SK-N-SH (cell line): ENCODE results near the gene SYNC. TPM values are rescaled to one million over a fixed set of nuclear protein-coding genes. Genes with fewer than 3 reads are reported as not detected.

Experiments used
- CTCF ChIA-PET: fragments of 300-600, 350-600 bp; formaldehyde crosslinking; extraction: SDS; loops from one replicate; lab custom pipeline; 2021; lab: Yijun Ruan, JAX
- POLR2A ChIA-PET: fragments of 350-600 bp; sonication (Branson Sonifier 250); formaldehyde crosslinking; extraction: SDS; loops from one replicate; lab custom pipeline; 2020; ENCODE audit warnings: antibody characterized with exemption, inconsistent platforms; lab: Yijun Ruan, JAX
- DNase-seq: peaks from one replicate; pipeline ENCODE4 v3.0.0; 2012
- H2AFZ ChIP-seq: fragments of 200-600 bp; sonication (generic); 2 replicates; pipeline ENCODE4 v1.8.1; 2016; ENCODE audit warnings: antibody characterized with exemption, mild to moderate bottlenecking, low read depth
- H3F3A ChIP-seq: fragments of 200-600 bp; sonication (generic); replicated peaks from 2 replicates; pipeline ENCODE3; 2016; ENCODE audit warnings: antibody characterized with exemption, mild to moderate bottlenecking; ENCODE audit not compliant: insufficient read depth
- H3K27ac ChIP-seq, 2 experiments: fragments of 200-500 bp in 1 of 2; fragments of 200-600 bp in 1 of 2; sonication (Bioruptor generic) in 1 of 2; sonication (generic), shearing (Covaris generic) in 1 of 2; 2 replicates each; pipeline versions ENCODE4 v1.5.1 to v1.6.1; 2014 to 2016; ENCODE audit warnings: low read depth in 2 of 2, inconsistent platforms in 1 of 2, low read length in 1 of 2, mild to moderate bottlenecking in 1 of 2, mixed read lengths in 1 of 2
- H3K27me3 ChIP-seq: fragments of 200-600 bp; sonication (generic), shearing (Covaris generic); 2 replicates; pipeline ENCODE4 v1.6.1; 2016; ENCODE audit warnings: mixed run types; ENCODE audit not compliant: insufficient read depth
- H3K36me3 ChIP-seq, 2 experiments: fragments of 200-500 bp in 1 of 2; fragments of 200-600 bp in 1 of 2; sonication (Bioruptor generic) in 1 of 2; sonication (generic) in 1 of 2; replicated peaks in 1 of 2; 2 replicates each; pipeline versions ENCODE3 to v1.5.1; 2014 to 2016; ENCODE audit warnings: low read length in 1 of 2, mild to moderate bottlenecking in 1 of 2; ENCODE audit not compliant: insufficient read depth in 2 of 2, control insufficient read depth in 1 of 2
- H3K4me1 ChIP-seq, 2 experiments: fragments of 200-500 bp in 1 of 2; fragments of 200-600 bp in 1 of 2; sonication (Bioruptor generic) in 1 of 2; sonication (generic), shearing (Covaris generic) in 1 of 2; 2 replicates each; pipeline versions ENCODE4 v1.5.1 to v1.6.1; 2014 to 2016; ENCODE audit warnings: low read depth in 1 of 2, low read length in 1 of 2, mixed run types in 1 of 2; ENCODE audit not compliant: insufficient read depth in 2 of 2, control insufficient read depth in 1 of 2
- H3K4me2 ChIP-seq: fragments of 200-600 bp; sonication (generic), shearing (Covaris generic); 2 replicates; pipeline ENCODE4 v1.6.1; 2017; ENCODE audit warnings: mixed run types
- H3K4me3 ChIP-seq, 2 experiments: fragments of 200-500 bp in 1 of 2; fragments of 200-600 bp in 1 of 2; sonication (Bioruptor generic) in 1 of 2; sonication (generic), shearing (Covaris generic) in 1 of 2; 2 replicates each; pipeline versions ENCODE4 v1.5.1 to v1.8.1; 2014 to 2016; ENCODE audit warnings: low read depth in 2 of 2, inconsistent platforms in 1 of 2, low read length in 1 of 2, mild to moderate bottlenecking in 1 of 2, mixed read lengths in 1 of 2, moderate library complexity in 1 of 2
- H3K79me2 ChIP-seq: fragments of 200-600 bp; sonication (generic); 2 replicates; pipeline ENCODE4 v1.8.1; 2017; ENCODE audit warnings: mild to moderate bottlenecking; ENCODE audit not compliant: insufficient read depth
- H3K9ac ChIP-seq: fragments of 200-600 bp; sonication (generic); 2 replicates; pipeline ENCODE4 v1.6.1; 2017; ENCODE audit warnings: mixed run types
- H3K9me2 ChIP-seq: fragments of 200-600 bp; sonication (generic); 2 replicates; pipeline ENCODE4 v1.6.1; 2017; ENCODE audit warnings: mixed run types
- H3K9me3 ChIP-seq: fragments of 200-600 bp; sonication (generic); 2 replicates; pipeline ENCODE4 v1.6.1; 2017; ENCODE audit warnings: mixed run types, mild to moderate bottlenecking, moderate library complexity
- H4K20me1 ChIP-seq: fragments of 200-600 bp; sonication (generic); 2 replicates; pipeline ENCODE4 v1.6.1; 2017; ENCODE audit warnings: mild to moderate bottlenecking, mixed run types; ENCODE audit not compliant: insufficient read depth
- CHD2 ChIP-seq: fragments of 150-350 bp; IDR thresholded peaks from 2 replicates; pipeline ENCODE4 v1.6.1; 2018; ENCODE audit warnings: low read length; ENCODE audit not compliant: partially characterized antibody
- ELF1 ChIP-seq: IDR thresholded peaks from 2 replicates; pipeline ENCODE4 v1.4.0; 2012
- FOSL2 ChIP-seq: IDR thresholded peaks from 2 replicates; pipeline ENCODE4 v1.4.0; 2012; ENCODE audit warnings: low read depth, mild to moderate bottlenecking, moderate library complexity, borderline replicate concordance
- FOXJ3 ChIP-seq: sonication (generic); formaldehyde crosslinking; IDR thresholded peaks from 2 replicates; pipeline ENCODE4 v1.5.1; 2020; ENCODE audit warnings: mild to moderate bottlenecking, missing genetic modification reagents
- FOXM1 ChIP-seq: IDR thresholded peaks from 2 replicates; pipeline ENCODE4 v1.4.0; 2012; ENCODE audit warnings: low read depth, mild to moderate bottlenecking
- GATA2 ChIP-seq: sonication (generic); formaldehyde crosslinking; IDR thresholded peaks from 2 replicates; pipeline ENCODE4 v1.5.0; 2020; ENCODE audit warnings: mild to moderate bottlenecking, missing genetic modification reagents
- IRF3 ChIP-seq: fragments of 150-350 bp; IDR thresholded peaks from 2 replicates; pipeline ENCODE4 v1.6.1; 2016; ENCODE audit warnings: mild to moderate bottlenecking, low read depth, low read length
- JUND ChIP-seq: IDR thresholded peaks from 2 replicates; pipeline ENCODE4 v1.4.0; 2012
- MAX ChIP-seq: IDR thresholded peaks from 2 replicates; pipeline ENCODE4 v1.4.0; 2012; ENCODE audit warnings: low read depth
- MEF2A ChIP-seq: IDR thresholded peaks from 2 replicates; pipeline ENCODE4 v1.4.0; 2012; ENCODE audit warnings: low read depth, borderline replicate concordance
- MXI1 ChIP-seq: IDR thresholded peaks from 2 replicates; pipeline ENCODE4 v1.6.1; 2012; ENCODE audit warnings: mild to moderate bottlenecking, low read depth, low read length, improper control_type of control experiment
- NRF1 ChIP-seq: IDR thresholded peaks from 2 replicates; pipeline ENCODE4 v1.6.1; 2012; ENCODE audit warnings: low read depth, mild to moderate bottlenecking, low read length
- PBX3 ChIP-seq: IDR thresholded peaks from 2 replicates; pipeline ENCODE4; 2012
- RAD21 ChIP-seq: IDR thresholded peaks from 2 replicates; pipeline ENCODE4 v1.6.1; 2012; ENCODE audit warnings: mild to moderate bottlenecking, low read length
- RCOR1 ChIP-seq: fragments of 150-350 bp; IDR thresholded peaks from 2 replicates; pipeline ENCODE4 v1.6.1; 2017; ENCODE audit warnings: antibody characterized with exemption, low read length
- REST ChIP-seq: IDR thresholded peaks from 2 replicates; pipeline ENCODE4 v1.6.1; 2012; ENCODE audit warnings: mild to moderate bottlenecking, low read depth, low read length, moderate library complexity
- RFX5 ChIP-seq: IDR thresholded peaks from 2 replicates; pipeline ENCODE4 v1.6.1; 2012; ENCODE audit warnings: mild to moderate bottlenecking, improper control_type of control experiment, low read length
- RXRA ChIP-seq: IDR thresholded peaks from 2 replicates; pipeline ENCODE4 v1.4.0; 2012; ENCODE audit warnings: low read depth, mild to moderate bottlenecking, borderline replicate concordance
- SIN3A ChIP-seq: IDR thresholded peaks from 2 replicates; pipeline ENCODE4 v1.6.1; 2012; ENCODE audit warnings: low read depth, mild to moderate bottlenecking, low read length, moderate library complexity, borderline replicate concordance
- SMC3 ChIP-seq: IDR thresholded peaks from 2 replicates; pipeline ENCODE4 v1.6.1; 2012; ENCODE audit warnings: low read depth, low read length, improper control_type of control experiment
- TCF12 ChIP-seq: IDR thresholded peaks from 2 replicates; pipeline ENCODE4 v1.4.0; 2012
- TEAD4 ChIP-seq: IDR thresholded peaks from 2 replicates; pipeline ENCODE4 v1.4.0; 2012; ENCODE audit warnings: mild to moderate bottlenecking, borderline replicate concordance; ENCODE audit not compliant: insufficient read depth
- USF2 ChIP-seq: fragments of 150-350 bp; IDR thresholded peaks from 2 replicates; pipeline ENCODE4 v1.6.1; 2017; ENCODE audit warnings: antibody characterized with exemption, low read length, low read depth, borderline replicate concordance
- ZBTB33 ChIP-seq: IDR thresholded peaks from 2 replicates; pipeline ENCODE4 v1.4.0; 2012; ENCODE audit warnings: low read depth, borderline replicate concordance
- WGBS: methylation state at CpG from one replicate; pipeline ENCODE4 v1.1.6; 2017; ENCODE audit warnings: low lambda C conversion rate; 5-methylcytosine and 5-hydroxymethylcytosine counted together
- polyA plus RNA-seq, 3 experiments: library from polyadenylated mRNA; depleted of rRNA; stranded (reverse); fragments of >200 nt; gene quantifications; 2 replicates each; pipeline ENCODE4 v1.2.3, GENCODE V29; 2012

Gene SYNC
- polyA plus RNA-seq, 1 of the 3 experiments (the other 2 are of a cell fraction): 25.6 TPM

- TF ChIP-seq ZBTB33 (no peak), ELF1 (no peak), SMC3 (no peak), SIN3A (no peak), IRF3 (no peak), JUND (no peak), TEAD4 (no peak)
These were observed 6.5 kb upstream of the SYNC start (continued) for GRCh38 chr1:32709075-32709474.

GRCh38 chr1:32706491-32706890 is 3.9 kb upstream of the SYNC start:
- Histone ChIP-seq H3K9me3 (no peaks in the 10 kb centered on the region), H4K20me1 (no peaks in the 10 kb centered on the region), H3K79me2 (peaks cover 14% of the 10 kb centered on the region), H3K27me3 (no peaks in the 10 kb centered on the region), H3K36me3 (no peaks in the 10 kb centered on the region), H3K27ac (no peak overlapping the region), H3K4me3 (no peak overlapping the region), H3K9me2 (no peaks in the 10 kb centered on the region), H3F3A (peaks cover 17% of the 10 kb centered on the region), H3K4me2 (no peak overlapping the region), H3K9ac (no peak overlapping the region), H3K4me1 (peaks cover 9 to 13% of the 10 kb centered on the region in 2 experiments; a peak in 3 of 4 replicates), H2AFZ (no peak overlapping the region)
- TF ChIP-seq FOXM1: no peak
- no peak for TF ChIP-seq FOXJ3 (CRISPR knock-in tag)
- no peak for TF ChIP-seq RCOR1
- no peak for TF ChIP-seq FOSL2
- no peak for TF ChIP-seq TCF12
- no peak for TF ChIP-seq CHD2
- TF ChIP-seq MAX: no peak
- no peak for TF ChIP-seq RFX5
- TF ChIP-seq JUND: no peak
- no peak for TF ChIP-seq RXRA
- no peak for TF ChIP-seq MXI1
- TF ChIP-seq PBX3: no peak
- TF ChIP-seq RAD21: no peak
- no peak for TF ChIP-seq NRF1
- TF ChIP-seq GATA2: no peak
- TF ChIP-seq REST: no peak
- TF ChIP-seq MEF2A: no peak
- no peak for TF ChIP-seq USF2
- no peak for DNase-seq
- WGBS: 55% methylated on average over 1 of the region's 1 CpG
- ChIA-PET POLR2A (interaction anchor here (0.8 to 0.9 kb wide), 2 partner anchors 56 to 63 kb away, joined by 3 to 4 read pairs; partner anchors contain the start of genes RBBP4 and ZBTB8OS), CTCF (interaction anchor here (1.1 to 18.9 kb wide), 5 partner anchors 9 to 306 kb away, joined by 3 to 392 read pairs (median 4); a partner anchor contains a TSS)
